Measurements from ENCODE around the gene OPRM1. TPM values are rescaled to one million over a fixed set of nuclear protein-coding genes. Genes with fewer than 3 reads are reported as not detected.
"Not testable (repeated sequence)": the region's sequence is repeated elsewhere in the genome, so short reads cannot be mapped to it uniquely, and the experiment has no call there.

Gene OPRM1
- total RNA-seq: not detected

GRCh38 chr6:154039231-154039842 lies at the start of gene OPRM1:
Gene OPRM1, plus strand, starts transcription at chr6:154039240. Its CDS starts 305 bp downstream, at chr6:154039545.
- no peak for DNase-seq (ENCODE audit: low spot score)

GRCh38 chr6:153989989-153990388 lies 49.1 kb upstream of the OPRM1 start:
- DNase-seq (ENCODE audit: low spot score): no peak

GRCh38 chr6:153994004-153994403 lies 45.0 kb upstream of the OPRM1 start:
- no peak for DNase-seq (ENCODE audit: low spot score)

- DNase-seq (ENCODE audit: low spot score): no peak
Measured at GRCh38 chr6:153994811-153995210, 44.2 kb upstream of the OPRM1 start.

GRCh38 chr6:153997221-153997620 lies 41.8 kb upstream of the OPRM1 start:
- DNase-seq (ENCODE audit: low spot score): no peak

- no peak for DNase-seq (ENCODE audit: low spot score)
Measured at GRCh38 chr6:154001494-154002285, 37.4 kb upstream of the OPRM1 start.

GRCh38 chr6:154002894-154003293 lies 36.1 kb upstream of the OPRM1 start:
- no peak for DNase-seq (ENCODE audit: low spot score)

GRCh38 chr6:154010371-154010770 lies 28.7 kb upstream of the OPRM1 start:
- no peak for DNase-seq (ENCODE audit: low spot score)

GRCh38 chr6:154012852-154013251 lies 26.2 kb upstream of the OPRM1 start:
- DNase-seq (ENCODE audit: low spot score): no peak

GRCh38 chr6:154017786-154018185 lies 21.3 kb upstream of the OPRM1 start:
- DNase-seq (ENCODE audit: low spot score): no peak

GRCh38 chr6:154030646-154031045 lies 8.4 kb upstream of the OPRM1 start:
- DNase-seq (ENCODE audit: low spot score): no peak

GRCh38 chr6:154041001-154041400 lies 2.0 kb downstream of the OPRM1 start:
- no peak for DNase-seq (ENCODE audit: low spot score)

- no peak for DNase-seq (ENCODE audit: low spot score)
Measured at GRCh38 chr6:154053141-154053540, 14.1 kb downstream of the OPRM1 start.

- DNase-seq (ENCODE audit: low spot score): no peak
Measured at GRCh38 chr6:154056536-154056935, 17.5 kb downstream of the OPRM1 start.

GRCh38 chr6:154057098-154057497 lies 18.1 kb downstream of the OPRM1 start:
- no peak for DNase-seq (ENCODE audit: low spot score)

GRCh38 chr6:154058963-154059680 lies 20.1 kb downstream of the OPRM1 start:
- no peak for DNase-seq (ENCODE audit: low spot score)

GRCh38 chr6:154060076-154060475 lies 21.0 kb downstream of the OPRM1 start:
- DNase-seq (ENCODE audit: low spot score): no peak

GRCh38 chr6:154070041-154070440 lies 31.0 kb downstream of the OPRM1 start:
- no peak for DNase-seq (ENCODE audit: low spot score)

- DNase-seq (ENCODE audit: low spot score): no peak
Measured at GRCh38 chr6:154070657-154071056, 31.6 kb downstream of the OPRM1 start.

GRCh38 chr6:154071236-154071635 lies 32.2 kb downstream of the OPRM1 start:
- DNase-seq (ENCODE audit: low spot score): no peak

GRCh38 chr6:154071711-154072110 lies 32.7 kb downstream of the OPRM1 start:
- no peak for DNase-seq (ENCODE audit: low spot score)

GRCh38 chr6:154078596-154078995 lies 39.6 kb downstream of the OPRM1 start:
- not testable (repeated sequence) for DNase-seq (ENCODE audit: low spot score)

Measured in ureter (tissue), 1 donor.